ENCODE data around the gene PRKCA.
A peak's percentile ranks its signal among the peaks of the same experiment; 100 is the strongest.
"Not testable (repeated sequence)": the region's sequence is repeated elsewhere in the genome, so short reads cannot be mapped to it uniquely, and the experiment has no call there.

PRKCA gene

DNA sequence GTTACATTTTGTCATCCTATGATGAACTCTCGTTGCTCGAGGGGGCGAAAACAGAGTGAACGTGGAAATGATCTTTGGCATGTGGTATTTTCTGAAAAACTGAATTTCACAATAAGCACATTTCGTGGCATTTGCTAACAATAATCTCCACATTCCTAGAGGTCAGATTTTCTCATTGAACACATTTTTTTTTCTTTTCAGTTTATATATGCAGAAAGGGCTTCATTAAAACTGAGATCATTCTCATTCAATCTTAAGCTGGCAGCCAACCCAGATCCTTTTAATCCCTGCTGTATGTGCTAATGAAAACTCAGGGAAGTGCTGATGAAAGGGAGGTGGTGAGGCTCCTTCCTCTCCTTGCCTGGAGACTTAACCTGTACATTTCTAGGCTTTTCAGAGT, 52.6 kb downstream of the PRKCA start:
- DNase-seq = no peak

DNA sequence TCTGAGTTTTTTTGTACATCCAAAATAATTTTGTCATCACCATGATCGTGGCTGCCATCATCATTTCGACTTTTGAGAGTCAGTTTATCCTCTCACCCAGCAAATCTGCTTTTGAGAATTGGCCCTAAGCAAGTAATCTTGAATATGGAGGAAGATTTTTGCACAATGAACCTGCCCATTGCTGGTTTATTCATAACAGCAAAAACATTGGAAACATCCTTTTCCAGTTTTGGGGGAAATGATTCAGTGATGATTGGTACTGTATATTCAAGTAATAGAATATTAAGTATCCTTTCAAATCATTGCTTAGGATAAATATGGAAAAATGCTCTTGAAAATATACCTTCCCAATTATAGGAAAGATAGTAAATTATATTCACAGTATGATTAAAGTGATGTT, 53.1 kb downstream of the PRKCA start:
- no peak for DNase-seq

- no peak for DNase-seq
These were observed 54.6 kb downstream of the PRKCA start for GRCh38 chr17:66357037-66357436.

DNA sequence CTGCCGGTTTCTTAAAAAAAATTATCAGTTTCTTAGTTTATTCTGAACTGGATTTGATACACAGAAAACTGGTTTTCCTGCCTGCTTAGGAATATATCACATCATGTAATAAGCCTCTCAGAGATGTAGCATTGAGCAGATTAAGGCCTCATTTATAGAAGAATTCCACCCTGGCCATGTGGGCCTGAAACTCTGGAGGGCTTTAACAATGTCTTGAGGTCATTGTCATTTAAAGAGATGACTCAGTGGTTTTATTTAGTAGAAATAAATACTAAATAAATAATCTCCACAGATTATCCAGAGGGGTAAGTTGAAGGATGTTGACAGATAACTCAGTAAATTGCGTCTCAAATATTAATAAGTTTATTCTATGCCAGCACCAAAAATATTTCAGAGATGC, 56.9 kb downstream of the PRKCA start:
- DNase-seq = no peak

- not testable (repeated sequence) for DNase-seq
These were observed 58.6 kb downstream of the PRKCA start for GRCh38 chr17:66360961-66361565.

- DNase-seq = no peak
These were observed 62.1 kb downstream of the PRKCA start for GRCh38 chr17:66364508-66364907.

DNA sequence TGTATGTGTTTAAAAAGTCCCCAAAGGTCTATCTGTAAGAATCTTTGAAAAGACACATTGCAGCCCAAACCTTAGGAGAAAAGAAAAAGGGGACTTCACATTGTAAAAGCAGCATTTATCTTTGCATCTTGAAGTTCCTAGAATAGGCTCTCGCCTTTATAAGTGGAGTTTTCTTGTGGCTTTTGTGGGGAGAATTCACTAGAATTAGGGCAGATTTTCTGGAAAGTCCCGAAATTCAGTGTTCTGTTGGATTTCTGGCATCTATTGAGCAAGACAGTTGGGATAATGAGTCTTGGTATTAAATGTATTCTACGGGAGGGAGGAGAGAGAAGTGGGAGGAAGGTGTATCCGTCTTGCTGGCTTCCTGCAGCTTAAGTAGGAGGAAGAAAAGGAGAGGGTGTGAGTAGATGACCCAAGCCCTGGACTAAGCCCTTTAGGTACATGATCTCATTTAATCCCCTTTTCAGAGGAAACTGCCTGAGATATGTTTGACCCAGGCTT, 62.6 kb downstream of the PRKCA start:
- DNase-seq = no peak

DNA sequence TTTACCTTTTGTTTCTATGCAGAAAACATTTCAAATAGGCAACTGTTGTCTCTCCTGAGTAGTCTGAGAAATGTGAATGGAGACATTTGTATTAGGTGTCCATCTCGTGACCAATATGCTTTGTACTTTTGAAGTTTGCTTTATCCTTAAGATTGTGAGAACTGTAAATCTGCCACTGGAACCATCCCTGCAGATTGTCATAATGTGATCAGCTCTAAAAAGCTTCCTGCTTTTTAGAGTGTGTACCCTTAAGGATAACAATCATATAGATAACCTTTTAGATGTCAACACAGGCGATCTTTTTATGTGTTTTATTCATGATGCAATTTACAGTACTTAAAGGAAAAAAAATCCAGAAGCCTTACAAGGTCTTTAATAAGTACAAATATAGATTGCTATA, 63.5 kb downstream of the PRKCA start:
- no peak for DNase-seq

DNA sequence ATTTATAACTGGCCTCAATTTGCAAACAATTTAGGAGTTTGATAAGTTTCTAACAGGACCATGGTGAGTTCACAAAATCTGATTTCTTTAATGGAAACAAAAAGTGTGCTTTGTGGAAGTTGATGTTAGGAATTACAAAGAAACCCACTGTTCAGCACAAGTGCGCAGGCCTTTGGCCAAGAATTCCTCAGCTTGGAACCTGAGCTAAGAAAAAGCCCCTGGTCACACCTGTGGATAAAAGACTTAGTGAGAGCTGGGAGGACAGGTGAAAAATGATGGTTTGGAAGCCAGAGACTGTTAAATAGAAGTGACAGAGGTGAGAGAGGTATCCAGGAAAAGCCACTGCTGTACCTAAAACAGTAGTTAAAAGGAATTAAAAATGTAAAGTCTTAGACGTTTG, 64.7 kb downstream of the PRKCA start:
- DNase-seq = no peak

- DNase-seq = no peak
These were observed 67.4 kb downstream of the PRKCA start for GRCh38 chr17:66369830-66370229.

DNA sequence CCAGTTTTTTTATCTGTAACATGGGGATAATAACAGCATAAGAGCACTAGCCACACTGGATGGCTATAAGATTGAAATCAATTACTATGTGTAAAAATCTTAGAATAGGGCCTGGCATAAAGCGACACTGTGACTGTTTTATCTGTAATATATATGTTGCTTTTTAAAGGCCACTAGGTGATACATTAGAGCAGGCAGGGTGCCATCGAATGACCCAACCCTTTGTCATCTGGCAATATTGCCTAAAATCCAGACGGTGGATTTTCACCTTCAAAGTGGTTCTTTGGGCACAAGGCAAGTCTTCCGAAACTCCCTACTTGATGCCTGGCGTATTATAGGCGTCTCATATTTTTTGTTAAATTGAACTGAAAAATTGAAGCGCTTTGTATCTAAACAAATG, 69.1 kb downstream of the PRKCA start:
- DNase-seq = no peak

- DNase-seq = no peak
These were observed 69.8 kb downstream of the PRKCA start for GRCh38 chr17:66372182-66372581.

GRCh38 chr17:66373079-66373478, 70.7 kb downstream of the PRKCA start:
- no peak for DNase-seq

DNA sequence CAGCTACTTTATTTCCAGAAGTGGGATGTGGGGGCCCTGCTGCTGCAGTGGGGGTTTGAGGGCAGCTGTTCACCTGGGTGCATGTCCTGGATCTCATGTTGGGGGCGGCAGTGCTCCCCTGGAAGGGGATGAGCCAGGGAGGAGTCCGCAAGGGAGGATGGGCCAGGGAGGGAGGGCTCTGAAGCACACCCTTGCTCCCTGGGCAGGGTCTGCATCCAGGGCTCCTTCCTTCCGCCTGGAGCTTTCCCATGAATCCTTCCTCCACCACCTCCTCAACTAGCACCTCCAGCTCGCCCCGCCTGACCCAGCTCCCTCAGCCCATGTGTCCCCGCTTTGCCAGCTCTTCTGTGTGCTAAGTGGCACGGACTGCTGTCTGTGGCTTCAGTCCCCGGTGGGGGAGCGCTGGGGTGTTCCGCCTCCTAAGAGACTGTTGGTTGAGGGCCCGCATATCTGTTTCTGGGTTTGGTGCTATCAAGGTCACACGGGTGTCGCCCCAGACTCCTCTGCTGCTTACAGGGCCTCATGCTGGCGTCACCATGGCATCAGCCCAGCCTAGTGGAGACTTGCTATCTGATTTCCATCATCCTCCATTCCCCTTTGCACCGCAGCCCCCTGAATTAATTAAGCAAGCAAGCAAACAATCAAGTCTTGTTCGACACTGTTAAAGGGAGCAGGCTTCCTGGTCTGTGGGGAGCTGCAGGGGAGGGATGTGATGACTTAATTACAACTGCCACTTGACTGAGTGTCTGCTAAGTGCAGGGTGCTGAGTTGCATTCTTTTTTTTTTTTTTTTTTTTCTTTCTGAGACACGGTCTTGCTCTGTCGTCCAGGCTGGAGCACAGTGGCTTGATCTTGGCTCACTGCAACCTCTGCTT, 71.8 kb downstream of the PRKCA start:
- DNase-seq = peak; percentile 25

DNA sequence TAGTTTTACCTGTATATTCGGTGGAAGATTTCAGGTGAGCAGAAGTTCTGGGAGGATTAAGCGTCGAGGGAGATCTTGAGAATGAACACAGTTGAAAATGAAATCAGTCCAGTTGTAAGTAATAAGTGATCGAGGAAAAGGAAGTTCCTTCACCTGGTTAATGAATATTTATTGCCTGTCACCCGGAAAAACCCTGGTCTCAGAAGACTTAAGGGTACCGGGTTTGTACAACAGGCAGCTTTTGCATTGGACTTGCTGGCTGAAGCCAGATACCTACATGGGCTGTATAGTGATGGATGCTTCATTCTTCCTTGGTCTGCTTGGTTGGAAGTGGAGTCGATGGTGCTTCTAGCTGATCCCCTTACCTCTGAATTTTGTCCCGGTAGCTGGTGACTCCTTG, 72.7 kb downstream of the PRKCA start:
- DNase-seq = no peak

GRCh38 chr17:66378296-66378695, 75.9 kb downstream of the PRKCA start:
- no peak for DNase-seq

DNA sequence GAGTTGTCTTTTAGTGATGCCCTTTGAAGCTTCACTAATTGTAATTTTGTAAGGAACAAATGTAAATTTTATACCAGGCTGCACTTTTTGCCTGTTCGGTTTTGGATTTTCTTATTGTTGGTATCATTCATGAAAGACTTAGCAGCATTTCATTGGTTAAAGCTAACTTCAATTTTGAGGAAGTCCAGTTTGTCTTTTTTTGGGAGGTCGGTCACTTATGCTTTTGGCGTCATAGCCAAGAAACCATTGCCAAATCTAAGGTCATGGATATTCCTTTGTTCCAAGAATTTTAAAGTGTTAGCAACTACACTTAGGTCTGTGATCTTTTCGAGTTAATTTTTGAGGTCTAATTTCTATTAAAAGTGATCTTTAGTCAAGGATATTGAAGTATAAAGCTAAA, 77.1 kb downstream of the PRKCA start:
- DNase-seq = no peak

DNA sequence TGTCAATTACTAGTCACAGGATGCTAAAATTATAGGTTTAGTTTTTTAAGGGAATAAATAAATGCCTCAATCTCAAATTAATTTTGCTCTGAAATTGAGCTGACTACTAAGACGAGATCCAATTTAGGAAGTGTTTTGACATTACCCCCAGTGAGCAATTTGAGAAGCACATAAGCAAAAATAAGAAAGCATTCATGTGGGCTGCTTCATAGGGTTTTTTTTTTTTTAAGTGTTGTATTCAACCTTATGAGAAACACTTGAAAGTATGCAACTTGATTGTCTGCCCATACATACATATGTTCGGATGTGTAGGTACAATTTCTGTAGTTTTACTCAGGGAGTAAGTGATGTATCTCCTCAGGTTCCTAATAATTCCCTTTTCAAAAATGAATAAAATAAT, 77.6 kb downstream of the PRKCA start:
- DNase-seq = no peak

- DNase-seq = no peak
These were observed 79.4 kb downstream of the PRKCA start for GRCh38 chr17:66381701-66382362.

DNA sequence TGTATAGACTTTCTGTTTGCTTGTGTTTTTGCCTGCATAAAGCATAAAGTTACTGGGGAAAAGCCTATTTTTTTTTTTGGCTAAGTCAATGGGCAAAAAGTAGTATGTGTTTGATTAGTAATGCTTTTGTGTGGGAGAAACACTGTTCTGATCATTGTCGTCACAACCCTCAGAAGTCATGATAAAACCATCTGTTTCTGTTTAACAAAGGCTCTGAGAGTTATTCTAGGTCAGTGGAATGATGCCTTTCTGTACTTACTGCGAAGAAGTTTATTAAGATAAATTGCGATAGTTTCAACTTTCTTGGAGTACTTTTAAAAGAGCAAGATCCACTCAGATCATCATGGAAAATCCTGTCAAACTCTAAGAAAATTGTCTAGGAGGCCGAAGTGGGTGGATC, 80.9 kb downstream of the PRKCA start:
- no peak for DNase-seq

- no peak for DNase-seq
These were observed 84.3 kb downstream of the PRKCA start for GRCh38 chr17:66386498-66387351.

DNA sequence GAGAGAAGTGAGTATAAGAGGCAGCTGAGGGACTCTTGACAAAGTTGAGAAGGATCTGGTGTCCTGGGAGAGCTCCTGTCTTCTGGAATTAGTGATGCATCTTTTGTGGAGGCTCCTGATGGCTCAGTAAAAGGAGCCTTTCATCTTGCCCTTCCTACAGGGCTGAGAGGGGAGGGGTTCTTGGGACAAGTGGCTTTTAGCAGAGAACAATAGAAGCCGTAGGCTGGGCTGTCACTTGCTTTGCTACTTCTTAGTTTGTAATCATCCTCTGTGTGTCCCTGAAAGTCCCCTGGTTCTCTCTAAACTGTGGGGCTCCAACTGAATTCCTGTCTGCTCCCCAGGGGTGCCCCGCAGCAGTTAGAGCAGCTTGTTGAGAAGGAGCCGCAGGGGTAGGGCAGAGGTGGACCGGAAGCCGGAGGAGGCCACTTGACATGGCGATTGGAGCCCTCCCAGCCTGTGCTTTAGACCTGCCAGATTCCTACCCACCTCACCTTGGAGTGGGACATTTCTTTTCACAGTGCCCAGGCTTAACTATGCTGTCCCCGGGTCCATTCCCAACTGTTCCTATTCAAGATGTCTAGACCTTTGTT, 85.1 kb downstream of the PRKCA start:
- DNase-seq = no peak

Measured in effector CD8-positive, alpha-beta T cell (primary cell).